GM13976 (cell line): ENCODE data around the gene RARRES2.
"Not testable (repeated sequence)": the region's sequence is repeated elsewhere in the genome, so short reads cannot be mapped to it uniquely, and the experiment has no call there.

Source experiments
- DNase-seq: peaks from one replicate; pipeline ENCODE4 v3.0.0; 2012; ENCODE audit warnings: low spot score
- CTCF ChIP-seq: IDR thresholded peaks from 2 replicates; pipeline ENCODE4 v1.5.1; 2012; ENCODE audit warnings: borderline replicate concordance, mild to moderate bottlenecking; ENCODE audit not compliant: insufficient read depth; ENCODE audit errors: extremely low read depth, missing control alignments, control extremely low read depth
- in situ Hi-C: fragments of 300-500 bp; cut with MboI; formaldehyde crosslinking; loops from one replicate; pipeline ENCODE4 v1.12.0; 2022; ENCODE audit warnings: low sequenced_read_pairs, mixed read lengths, inconsistent platforms; ENCODE audit not compliant: unreplicated experiment

RARRES2 gene

GRCh38 chr7:150311711-150312110, 29.7 kb downstream of the RARRES2 start:
- in situ Hi-C loops = no loop called here
- DNase-seq = no peak
- no peak for TF ChIP-seq CTCF

- DNase-seq = no peak
- no peak for TF ChIP-seq CTCF
- in situ Hi-C loops = no loop called here
Observed at GRCh38 chr7:150311146-150311545, 30.3 kb downstream of the RARRES2 start.

GRCh38 chr7:150308575-150308974, 32.9 kb downstream of the RARRES2 start:
- in situ Hi-C loops = no loop called here
- TF ChIP-seq CTCF = no peak

GRCh38 chr7:150307904-150308303, 33.5 kb downstream of the RARRES2 start:
- DNase-seq = no peak
- TF ChIP-seq CTCF = no peak
- in situ Hi-C loops = no loop called here

More at GRCh38 chr7:150308575-150308974, 32.9 kb downstream of the RARRES2 start:
- DNase-seq = no peak

GRCh38 chr7:150307129-150307528, 34.3 kb downstream of the RARRES2 start:
- no peak for TF ChIP-seq CTCF
- in situ Hi-C loops = no loop called here
- no peak for DNase-seq

GRCh38 chr7:150306377-150306776, 35.1 kb downstream of the RARRES2 start:
- in situ Hi-C loops, DNase-seq: not testable (repeated sequence)

- DNase-seq, in situ Hi-C loops: not testable (repeated sequence)
Observed at GRCh38 chr7:150305903-150306284, 35.5 kb downstream of the RARRES2 start.

- in situ Hi-C loops, DNase-seq: not testable (repeated sequence)
Observed at GRCh38 chr7:150305259-150305902, 36.0 kb downstream of the RARRES2 start.

GRCh38 chr7:150304499-150305258, 36.8 kb downstream of the RARRES2 start:
- in situ Hi-C loops, DNase-seq: not testable (repeated sequence)

- DNase-seq, in situ Hi-C loops: not testable (repeated sequence)
Observed at GRCh38 chr7:150302908-150303310, 38.5 kb downstream of the RARRES2 start.

- DNase-seq, in situ Hi-C loops: not testable (repeated sequence)
Observed at GRCh38 chr7:150297978-150298377, 43.5 kb downstream of the RARRES2 start.

- in situ Hi-C loops, DNase-seq: not testable (repeated sequence)
Observed at GRCh38 chr7:150296802-150297201, 44.6 kb downstream of the RARRES2 start.
